Lung (tissue), 12 donors: Measurements from ENCODE around the gene CAPN2. TPM values are rescaled to one million over a fixed set of nuclear protein-coding genes. Genes with fewer than 3 reads are reported as not detected.

Experiments used
- ATAC-seq: fragments of 200-7000 bp; cut with Tn5 transposase; one replicate; pipeline ENCODE4 v1.9.1; 2020; ENCODE audit warnings: moderate number of reproducible peaks; ENCODE audit not compliant: insufficient read depth, low FRiP score
- DNase-seq, 3 donors: peaks; one replicate each; pipeline ENCODE4 v3.0.0-alpha.2; 2013 to 2017
- H3K27ac ChIP-seq, 2 donors: one replicate each; pipeline ENCODE4 v1.5.1; 2013; ENCODE audit warnings: mild to moderate bottlenecking in 2 of 2, moderate library complexity in 2 of 2, control low read depth in 1 of 2, inconsistent platforms in 1 of 2, low read depth in 1 of 2, low read length in 1 of 2
- H3K27me3 ChIP-seq, 3 donors: one replicate each; pipeline ENCODE4 v1.5.1; 2013; ENCODE audit warnings: low read length in 2 of 3; ENCODE audit not compliant: control insufficient read depth in 3 of 3, insufficient read depth in 3 of 3
- H3K36me3 ChIP-seq, 4 donors: one replicate each; pipeline ENCODE4 v1.5.1; 2013; ENCODE audit warnings: low read length in 4 of 4, mild to moderate bottlenecking in 1 of 4, moderate library complexity in 1 of 4; ENCODE audit not compliant: control insufficient read depth in 4 of 4, insufficient read depth in 4 of 4
- H3K4me1 ChIP-seq, 5 donors: one replicate each; pipeline ENCODE4 v1.5.1; 2013; ENCODE audit warnings: low read length in 5 of 5, mild to moderate bottlenecking in 2 of 5, moderate library complexity in 1 of 5; ENCODE audit not compliant: control insufficient read depth in 5 of 5, insufficient read depth in 5 of 5
- H3K4me3 ChIP-seq: one replicate; pipeline ENCODE4 v1.5.1; 2013; ENCODE audit warnings: mild to moderate bottlenecking, control low read depth, moderate library complexity
- H3K9ac ChIP-seq, 2 donors: one replicate each; pipeline ENCODE4 v1.5.1; 2013; ENCODE audit warnings: low read length in 2 of 2, control low read depth in 1 of 2; ENCODE audit not compliant: insufficient read depth in 1 of 2
- H3K9me3 ChIP-seq, 4 donors: one replicate each; pipeline ENCODE4 v1.5.1; 2013; ENCODE audit warnings: low read length in 3 of 4, mild to moderate bottlenecking in 1 of 4, moderate library complexity in 1 of 4; ENCODE audit not compliant: control insufficient read depth in 4 of 4, insufficient read depth in 3 of 4
- WGBS, 2 donors: extraction: QIAGEN DNeasy Blood & Tissue Kit; methylation state at CpG; one replicate each; pipeline ENCODE4 v1.1.7; 2013; 5-methylcytosine and 5-hydroxymethylcytosine counted together
- polyA plus RNA-seq, 2 donors: library from polyadenylated mRNA; stranded (reverse); fragments of 200-250 nt; gene quantifications; one replicate each; pipeline ENCODE4 v1.2.1, GENCODE V29; 2013
- total RNA-seq, 2 donors: library from RNA; depleted of rRNA in 1 of 2; stranded (reverse); fragments of >200 nt in 1 of 2; gene quantifications; one replicate each; pipeline ENCODE4 v1.2.1, GENCODE V29; 2014 to 2021
- TF ChIP-seq, protein P1 (sequence below): IDR thresholded peaks from 2 replicates; pipeline ENCODE4 v1.5.1; 2012; ENCODE audit warnings: mild to moderate bottlenecking; ENCODE audit errors: control extremely low read depth, extremely low read depth
- donor health status: control.
- donor health status: control.
- donor health status: Bipolar disorder and iron deficiency.
- donor health status: healthy.
- donor health status: DM: yes; HTN: yes; CAD: no.

CAPN2 gene
- total and polyA plus RNA-seq, 4 donors, result 144 to 353 (median 168) TPM

DNA sequence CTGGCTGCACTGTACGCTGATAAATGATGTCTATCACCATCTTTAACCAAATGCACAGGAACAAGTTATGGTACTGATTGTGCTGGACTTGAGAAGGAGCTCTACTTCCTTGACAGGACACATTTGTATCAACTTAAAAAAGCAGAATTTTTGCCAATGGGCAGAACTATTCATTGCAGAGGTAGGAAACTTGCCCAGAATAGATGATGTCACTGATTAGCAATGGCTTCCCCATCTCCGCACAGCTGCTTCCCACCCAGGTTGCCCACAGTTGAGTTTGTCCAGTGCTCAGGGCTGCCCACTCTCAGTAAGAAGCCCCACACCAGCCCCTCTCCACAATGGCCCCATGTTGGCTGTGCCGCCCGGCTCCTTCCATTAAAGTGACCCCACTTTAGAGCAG, 33.4 kb downstream of the CAPN2 start:
- Histone ChIP-seq H3K36me3 (peaks cover 0 to 43% (median 23%) of the 10 kb centered on the region in 4 donors), H3K9ac (no peak overlapping the region), H3K4me3 (no peak overlapping the region), H3K9me3 (no peaks in the 10 kb centered on the region), H3K27me3 (no peaks in the 10 kb centered on the region), H3K4me1 (peaks cover 0 to 17% (median 5%) of the 10 kb centered on the region in 5 donors), H3K27ac (no peak overlapping the region)
- ATAC-seq (no peak), DNase-seq (no peak)
- WGBS, 2 donors, result 83 to 90% methylated on average over 4 of the region's 4 CpGs
- TF ChIP-seq, protein P1, sequence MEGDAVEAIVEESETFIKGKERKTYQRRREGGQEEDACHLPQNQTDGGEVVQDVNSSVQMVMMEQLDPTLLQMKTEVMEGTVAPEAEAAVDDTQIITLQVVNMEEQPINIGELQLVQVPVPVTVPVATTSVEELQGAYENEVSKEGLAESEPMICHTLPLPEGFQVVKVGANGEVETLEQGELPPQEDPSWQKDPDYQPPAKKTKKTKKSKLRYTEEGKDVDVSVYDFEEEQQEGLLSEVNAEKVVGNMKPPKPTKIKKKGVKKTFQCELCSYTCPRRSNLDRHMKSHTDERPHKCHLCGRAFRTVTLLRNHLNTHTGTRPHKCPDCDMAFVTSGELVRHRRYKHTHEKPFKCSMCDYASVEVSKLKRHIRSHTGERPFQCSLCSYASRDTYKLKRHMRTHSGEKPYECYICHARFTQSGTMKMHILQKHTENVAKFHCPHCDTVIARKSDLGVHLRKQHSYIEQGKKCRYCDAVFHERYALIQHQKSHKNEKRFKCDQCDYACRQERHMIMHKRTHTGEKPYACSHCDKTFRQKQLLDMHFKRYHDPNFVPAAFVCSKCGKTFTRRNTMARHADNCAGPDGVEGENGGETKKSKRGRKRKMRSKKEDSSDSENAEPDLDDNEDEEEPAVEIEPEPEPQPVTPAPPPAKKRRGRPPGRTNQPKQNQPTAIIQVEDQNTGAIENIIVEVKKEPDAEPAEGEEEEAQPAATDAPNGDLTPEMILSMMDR, result no peak

DNA sequence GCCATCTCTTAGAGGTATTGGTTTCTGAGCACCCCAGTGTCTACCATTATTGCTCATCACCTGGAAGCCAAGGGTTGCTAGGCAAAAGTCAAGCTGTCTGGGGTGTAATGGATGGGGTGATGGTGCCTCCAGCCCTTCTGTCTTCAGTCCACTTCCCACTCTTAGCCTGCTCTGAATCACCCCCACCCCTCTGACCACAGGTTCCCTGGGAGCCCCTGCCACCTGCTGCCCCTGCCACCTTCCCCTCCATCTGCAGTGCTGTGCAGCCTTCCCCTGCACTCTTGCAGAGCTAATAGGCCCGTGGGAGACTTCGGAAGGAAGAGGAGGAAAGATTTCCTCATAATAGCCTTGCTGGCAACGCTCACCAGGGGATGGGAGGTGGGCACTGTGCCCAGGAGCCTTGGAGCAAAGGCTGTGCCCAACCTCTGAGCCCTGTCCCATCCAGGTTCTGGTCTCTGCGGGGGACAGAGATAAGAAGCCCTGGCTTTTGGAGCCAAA, 35.5 kb downstream of the CAPN2 start:
- TF ChIP-seq, protein P1, result no peak
- Histone ChIP-seq H3K9ac (no peak overlapping the region), H3K9me3 (no peaks in the 10 kb centered on the region), H3K4me1 (peaks cover 0 to 15% (median 5%) of the 10 kb centered on the region in 5 donors), H3K4me3 (no peak overlapping the region), H3K36me3 (peaks cover 11 to 60% (median 31%) of the 10 kb centered on the region in 4 donors), H3K27ac (peak overlapping the region; percentile 52 to 60), H3K27me3 (no peaks in the 10 kb centered on the region)
- ATAC-seq (peak; percentile 17), DNase-seq (peak in 1 of 3 donors; percentile 36)
- WGBS, 2 donors, result 26 to 47% methylated on average over 4 of the region's 4 CpGs

DNA sequence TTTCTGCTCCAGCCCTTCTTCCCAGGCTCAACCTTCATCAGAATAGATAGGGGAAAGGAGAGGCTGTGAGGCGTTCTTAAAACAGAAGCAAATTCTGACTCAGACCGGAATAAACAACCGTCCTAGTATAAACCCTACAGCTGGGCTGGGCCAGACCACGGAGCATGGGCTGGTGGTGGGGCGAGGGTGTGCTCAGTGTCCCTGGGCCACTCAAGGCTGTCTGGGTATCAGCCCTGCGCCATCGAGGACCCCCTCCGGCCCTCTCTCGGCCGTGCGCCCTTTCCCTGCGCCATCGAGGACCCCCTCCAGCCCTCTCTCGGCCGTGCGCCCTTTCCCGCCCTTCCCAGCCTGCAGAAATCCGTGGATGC, 36.0 kb downstream of the CAPN2 start:
- Histone ChIP-seq H3K36me3 (peaks cover 11 to 64% (median 36%) of the 10 kb centered on the region in 4 donors), H3K27me3 (no peaks in the 10 kb centered on the region), H3K9me3 (no peaks in the 10 kb centered on the region), H3K4me3 (peak overlapping the region; percentile 29), H3K27ac (peak overlapping the region; percentile 52 to 88), H3K9ac (no peak overlapping the region), H3K4me1 (peaks cover 0 to 15% (median 5%) of the 10 kb centered on the region in 5 donors)
- peak; percentile 41 to 65 (median 41) for DNase-seq
- WGBS, 2 donors, result 44 to 52% methylated on average over 18 of the region's 18 CpGs
- TF ChIP-seq, protein P1, result no peak
- peak; percentile 55 for ATAC-seq
